ENCODE measurements around the gene SORBS1.

DNA sequence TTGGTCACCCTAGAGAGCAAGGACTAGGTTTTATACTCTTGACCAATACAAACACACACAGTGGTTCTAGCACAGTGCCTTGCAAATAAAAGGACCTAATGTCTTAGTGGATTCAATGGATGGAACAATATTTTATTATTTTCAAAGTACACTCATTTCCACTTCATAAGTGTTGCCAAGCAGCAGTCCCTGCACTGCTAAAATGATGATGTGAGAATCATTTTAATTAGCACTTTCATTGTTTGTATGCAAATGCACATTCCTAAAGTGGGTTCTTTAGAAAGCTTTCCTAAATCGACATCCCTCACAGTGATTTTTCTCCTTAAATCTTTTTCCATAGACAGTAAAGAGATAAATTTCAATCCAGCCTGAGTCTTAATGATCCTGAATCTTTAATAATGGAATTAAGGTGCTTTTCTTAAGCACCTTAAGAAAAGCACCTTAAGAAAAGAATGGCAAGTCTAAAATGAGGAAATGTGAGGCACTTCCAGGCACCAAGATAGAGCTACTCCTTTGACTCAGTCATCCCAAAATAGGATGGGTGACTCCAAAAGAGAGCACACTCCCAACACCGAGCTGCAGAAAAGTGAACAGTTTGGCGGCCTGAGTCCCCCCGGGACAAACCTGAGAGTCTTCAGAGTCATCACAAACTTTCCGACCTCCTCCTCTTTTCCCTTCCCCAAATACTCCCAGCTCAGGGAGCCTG is 84.5 kb downstream of the SORBS1 start:
- TF ChIP-seq, protein P1, sequence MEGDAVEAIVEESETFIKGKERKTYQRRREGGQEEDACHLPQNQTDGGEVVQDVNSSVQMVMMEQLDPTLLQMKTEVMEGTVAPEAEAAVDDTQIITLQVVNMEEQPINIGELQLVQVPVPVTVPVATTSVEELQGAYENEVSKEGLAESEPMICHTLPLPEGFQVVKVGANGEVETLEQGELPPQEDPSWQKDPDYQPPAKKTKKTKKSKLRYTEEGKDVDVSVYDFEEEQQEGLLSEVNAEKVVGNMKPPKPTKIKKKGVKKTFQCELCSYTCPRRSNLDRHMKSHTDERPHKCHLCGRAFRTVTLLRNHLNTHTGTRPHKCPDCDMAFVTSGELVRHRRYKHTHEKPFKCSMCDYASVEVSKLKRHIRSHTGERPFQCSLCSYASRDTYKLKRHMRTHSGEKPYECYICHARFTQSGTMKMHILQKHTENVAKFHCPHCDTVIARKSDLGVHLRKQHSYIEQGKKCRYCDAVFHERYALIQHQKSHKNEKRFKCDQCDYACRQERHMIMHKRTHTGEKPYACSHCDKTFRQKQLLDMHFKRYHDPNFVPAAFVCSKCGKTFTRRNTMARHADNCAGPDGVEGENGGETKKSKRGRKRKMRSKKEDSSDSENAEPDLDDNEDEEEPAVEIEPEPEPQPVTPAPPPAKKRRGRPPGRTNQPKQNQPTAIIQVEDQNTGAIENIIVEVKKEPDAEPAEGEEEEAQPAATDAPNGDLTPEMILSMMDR (IDR thresholded peaks at IDR 0.05; ENCODE audit: low read length), result no peak
- TF ChIP-seq EZH2 (optimal IDR thresholded peaks at IDR 0.05; ENCODE audit: low read depth, low read length) (no peak), EZH2phosphoT487 (IDR thresholded peaks at IDR 0.05; ENCODE audit: low read length) (no peak)
